AG04449 (cell line): ENCODE measurements around the gene EIF2AK3.
A peak's percentile ranks its signal among the peaks of the same experiment; 100 is the strongest.
"Not testable (repeated sequence)": the region's sequence is repeated elsewhere in the genome, so short reads cannot be mapped to it uniquely, and the experiment has no call there.

Source experiments
- CTCF ChIA-PET: fragments of 350-600 bp; formaldehyde crosslinking; extraction: SDS; loops from one replicate; lab custom pipeline; 2021; ENCODE audit warnings: antibody characterized with exemption; lab: Yijun Ruan, JAX
- POLR2A ChIA-PET: fragments of 400-600, 350-600 bp; formaldehyde crosslinking; extraction: SDS; loops from one replicate; lab custom pipeline; 2020; ENCODE audit warnings: antibody characterized with exemption, inconsistent platforms; lab: Yijun Ruan, JAX
- DNase-seq: peaks from one replicate; pipeline ENCODE4 v3.0.0-alpha.2; 2010; ENCODE audit warnings: low read depth, low spot score
- H3K4me3 ChIP-seq: 2 replicates; pipeline ENCODE4 v1.5.1; 2011; ENCODE audit warnings: low read depth, mild to moderate bottlenecking, control low read depth, low read length
- TF ChIP-seq, protein P1 (sequence below): IDR thresholded peaks from one replicate; pipeline ENCODE4 v1.5.1; 2011; ENCODE audit warnings: mild to moderate bottlenecking, moderate library complexity, low read length, control low read depth, inconsistent platforms; ENCODE audit not compliant: insufficient read depth; ENCODE audit errors: missing control alignments

Gene EIF2AK3

DNA sequence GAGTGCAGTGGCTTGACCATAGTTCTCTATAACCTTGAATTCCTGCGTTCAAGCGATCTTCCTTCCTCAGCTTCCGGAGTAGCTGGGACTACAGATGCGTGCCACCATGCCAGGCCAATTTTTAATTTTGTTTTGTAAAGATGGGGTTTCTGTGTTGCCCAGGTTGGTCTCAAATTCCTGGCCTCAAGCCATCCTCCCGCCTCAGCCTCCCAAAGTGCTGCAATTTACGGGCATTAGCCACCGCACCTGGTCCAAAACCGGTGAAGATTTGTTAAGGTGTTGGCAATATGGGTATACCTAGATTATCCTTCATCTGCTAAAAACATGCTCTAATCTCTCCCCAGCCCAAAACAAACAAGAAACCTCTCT, 1.3 kb upstream of the EIF2AK3 start:
- no peak for DNase-seq
- peak overlapping the region; percentile 88 for H3K4me3 ChIP-seq
- ChIA-PET POLR2A (interaction anchor here (0.8 to 1.5 kb wide), 4 partner anchors 16 to 30 kb away, joined by 4 to 7 read pairs (median 4); no protein-coding TSS in a partner anchor), CTCF (interaction anchor here (1.2 kb wide), 2 partner anchors 38 to 63 kb away, joined by 3 read pairs; no protein-coding TSS in a partner anchor)
- TF ChIP-seq, protein P1, sequence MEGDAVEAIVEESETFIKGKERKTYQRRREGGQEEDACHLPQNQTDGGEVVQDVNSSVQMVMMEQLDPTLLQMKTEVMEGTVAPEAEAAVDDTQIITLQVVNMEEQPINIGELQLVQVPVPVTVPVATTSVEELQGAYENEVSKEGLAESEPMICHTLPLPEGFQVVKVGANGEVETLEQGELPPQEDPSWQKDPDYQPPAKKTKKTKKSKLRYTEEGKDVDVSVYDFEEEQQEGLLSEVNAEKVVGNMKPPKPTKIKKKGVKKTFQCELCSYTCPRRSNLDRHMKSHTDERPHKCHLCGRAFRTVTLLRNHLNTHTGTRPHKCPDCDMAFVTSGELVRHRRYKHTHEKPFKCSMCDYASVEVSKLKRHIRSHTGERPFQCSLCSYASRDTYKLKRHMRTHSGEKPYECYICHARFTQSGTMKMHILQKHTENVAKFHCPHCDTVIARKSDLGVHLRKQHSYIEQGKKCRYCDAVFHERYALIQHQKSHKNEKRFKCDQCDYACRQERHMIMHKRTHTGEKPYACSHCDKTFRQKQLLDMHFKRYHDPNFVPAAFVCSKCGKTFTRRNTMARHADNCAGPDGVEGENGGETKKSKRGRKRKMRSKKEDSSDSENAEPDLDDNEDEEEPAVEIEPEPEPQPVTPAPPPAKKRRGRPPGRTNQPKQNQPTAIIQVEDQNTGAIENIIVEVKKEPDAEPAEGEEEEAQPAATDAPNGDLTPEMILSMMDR, result no peak

DNA sequence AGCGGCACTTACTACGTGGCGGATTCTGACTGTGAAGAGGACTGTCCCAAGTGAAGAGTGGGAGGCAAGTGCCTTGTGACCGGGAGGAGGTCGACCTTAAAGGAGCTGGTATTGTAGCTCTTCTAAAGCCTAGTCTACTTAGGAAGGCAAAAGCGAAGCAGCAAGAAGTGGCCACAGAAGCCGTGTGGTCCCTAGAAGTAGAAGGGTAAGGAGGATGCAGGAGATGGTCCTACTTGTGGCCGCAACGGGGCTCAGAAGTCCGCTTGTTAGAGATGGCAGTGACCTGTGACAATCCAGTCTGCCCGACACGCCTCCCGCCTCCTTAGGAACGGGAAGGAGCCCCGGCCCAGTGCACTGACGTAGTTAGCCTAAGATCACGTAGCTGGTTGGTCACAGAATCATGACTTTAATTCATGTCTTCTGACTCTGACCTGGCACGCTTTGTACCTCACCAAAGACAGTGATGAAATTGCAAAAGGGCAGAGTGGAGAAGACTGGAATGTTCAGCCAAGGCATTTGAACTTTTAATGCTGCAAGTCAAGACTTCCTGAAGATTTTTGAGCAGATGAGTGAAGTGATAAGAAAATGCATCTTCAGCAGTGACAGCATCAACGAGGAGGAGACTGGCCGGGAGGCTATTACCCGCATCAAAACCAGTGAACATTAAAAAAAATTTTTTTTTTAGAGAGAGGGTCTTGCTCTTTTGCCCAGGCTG, 749 bp upstream of the EIF2AK3 start:
- H3K4me3 ChIP-seq, result peak overlapping the region; percentile 88
- CTCF ChIA-PET, result interaction anchor here (0.6 to 1.4 kb wide), 5 partner anchors 28 to 1227 kb away, joined by 3 to 4 read pairs (median 3); no protein-coding TSS in a partner anchor
- DNase-seq, result peak; percentile 91
- POLR2A ChIA-PET, result interaction anchor here (0.8 to 1.5 kb wide), 5 partner anchors 9 to 31 kb away, joined by 3 to 7 read pairs (median 4); no protein-coding TSS in a partner anchor
- TF ChIP-seq, protein P1, result no peak

DNA sequence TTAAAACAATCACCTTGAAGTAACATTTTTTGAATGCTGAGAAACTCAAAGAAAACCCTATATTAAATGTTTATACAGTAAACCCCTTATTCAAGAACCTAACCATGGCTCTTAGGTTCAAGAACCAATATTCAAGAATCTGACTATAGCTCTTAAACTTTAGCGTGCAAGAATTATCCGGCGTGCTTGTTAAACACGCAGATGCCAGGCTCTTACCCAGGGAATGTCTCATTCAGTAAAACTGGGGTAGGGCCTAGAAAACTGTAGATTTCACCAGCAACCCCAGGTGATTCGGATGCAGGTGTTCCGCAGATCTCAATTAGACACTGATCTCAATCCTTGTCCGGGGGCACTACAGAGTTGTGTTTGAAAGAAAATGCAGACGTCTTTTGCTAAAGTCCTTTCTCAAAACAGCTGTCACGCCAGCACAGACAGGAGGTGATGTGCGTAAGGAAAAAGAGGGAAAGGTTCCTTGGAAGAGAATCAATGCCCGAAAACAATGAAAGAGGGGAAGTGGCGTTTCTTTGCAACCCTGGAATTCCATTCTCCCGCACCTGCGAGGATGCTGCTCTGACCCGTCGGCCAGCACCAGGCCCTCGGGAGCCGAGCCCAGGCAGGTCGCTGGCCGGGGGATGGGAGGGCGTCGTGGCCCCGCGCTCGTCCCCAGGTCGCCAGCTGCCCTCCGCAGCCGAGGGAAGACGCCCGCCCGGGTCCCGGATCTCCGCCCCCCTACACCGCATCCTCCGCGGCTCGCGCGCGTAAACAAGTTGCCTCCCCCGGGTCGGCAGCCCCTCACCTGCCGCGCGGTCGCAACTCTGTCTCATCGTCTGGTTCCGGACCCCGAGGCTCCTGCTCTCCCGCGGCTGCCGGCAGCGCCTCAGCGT, 851 bp downstream of the EIF2AK3 start:
- CTCF ChIA-PET, result interaction anchor here (0.7 to 1.8 kb wide), 7 partner anchors 14 to 46 kb away, joined by 3 to 5 read pairs (median 3); no protein-coding TSS in a partner anchor
- no peak for DNase-seq
- peak overlapping the region; percentile 100 for H3K4me3 ChIP-seq
- POLR2A ChIA-PET, result no interaction called here
- TF ChIP-seq, protein P1, result no peak

DNA sequence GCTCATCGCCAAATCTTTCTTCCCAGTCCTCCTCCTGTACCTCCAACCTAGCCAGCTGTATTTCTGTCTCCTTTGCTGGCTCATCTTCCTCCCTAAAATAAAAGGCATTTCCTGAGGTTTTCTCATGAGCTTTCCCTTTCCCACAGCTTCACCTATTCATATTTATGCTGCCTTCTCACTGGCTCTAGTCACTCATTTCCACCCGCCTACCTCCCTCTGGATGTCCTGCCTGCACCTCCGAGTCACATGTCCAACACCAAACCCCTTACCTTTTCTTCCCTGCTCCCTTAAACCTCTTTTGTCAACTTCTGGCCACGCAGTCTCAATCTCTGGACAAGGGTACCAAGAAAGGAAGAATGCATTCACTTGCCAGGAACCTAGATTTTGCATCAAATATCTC, 2.8 kb downstream of the EIF2AK3 start:
- ChIA-PET CTCF (no interaction called here), POLR2A (no interaction called here)
- TF ChIP-seq, protein P1, result no peak
- no peak for DNase-seq
- H3K4me3 ChIP-seq, result no peak overlapping the region

DNA sequence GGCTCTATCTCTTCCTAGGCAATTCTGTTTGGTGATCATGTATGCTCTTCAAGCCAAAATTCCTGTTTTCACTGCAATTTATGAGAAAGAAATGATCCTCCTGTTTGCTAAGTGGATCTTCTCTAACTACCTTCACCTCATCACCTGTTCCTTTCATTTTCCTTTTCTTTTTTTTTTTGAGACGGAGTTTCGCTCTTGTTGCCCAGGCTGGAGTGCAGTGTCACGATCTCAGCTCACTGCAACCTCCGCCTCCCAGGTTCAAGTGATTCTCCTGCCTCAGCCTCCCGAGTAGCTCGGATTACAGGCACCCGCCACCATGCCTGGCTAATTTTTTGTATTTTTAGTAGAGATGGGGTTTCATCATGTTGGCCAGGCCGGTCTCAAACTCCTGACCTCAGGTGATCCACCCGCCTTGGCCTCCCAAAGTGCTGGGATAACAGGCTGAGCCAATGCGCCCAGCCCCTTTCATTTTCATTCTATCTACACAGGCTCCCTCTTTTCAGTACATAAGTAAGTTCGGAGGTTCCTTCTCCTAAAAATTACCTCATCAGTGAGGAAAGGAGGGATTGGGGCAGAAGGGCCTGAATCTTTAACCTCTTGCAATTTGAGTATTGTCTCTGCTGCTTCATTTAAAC, 3.3 kb downstream of the EIF2AK3 start:
- POLR2A ChIA-PET, CTCF ChIA-PET: not testable (repeated sequence)

DNA sequence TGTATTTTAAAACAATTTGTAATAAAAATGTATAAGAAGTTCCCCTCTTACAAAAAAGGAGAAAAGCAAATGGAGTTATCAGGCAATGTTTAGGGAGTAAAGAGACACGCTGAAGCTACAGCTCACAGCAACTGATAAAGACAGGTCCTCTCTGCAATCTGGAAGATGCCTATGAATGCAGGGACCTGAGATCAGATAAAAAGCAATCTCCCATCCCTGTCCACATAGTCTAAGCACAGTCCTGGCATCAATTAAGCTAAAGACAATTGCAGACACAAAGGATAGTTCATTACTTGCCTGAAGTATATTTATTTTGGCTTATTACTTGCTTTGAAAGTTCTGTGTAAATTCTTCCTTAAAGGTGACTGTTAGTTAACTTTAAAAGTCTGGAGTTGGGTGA, 5.0 kb downstream of the EIF2AK3 start:
- DNase-seq, result no peak
- no peak overlapping the region for H3K4me3 ChIP-seq
- ChIA-PET CTCF (interaction anchor here (0.9 to 2.4 kb wide), 7 partner anchors 13 to 50 kb away, joined by 3 to 7 read pairs (median 4); no protein-coding TSS in a partner anchor), POLR2A (interaction anchor here (0.7 kb wide), 1 partner anchor 47 kb away, joined by 3 read pairs; no protein-coding TSS in a partner anchor)
- TF ChIP-seq, protein P1, result no peak

More for the DNA sequence above, 3.3 kb downstream of the EIF2AK3 start:
- not testable (repeated sequence) for DNase-seq, H3K4me3 ChIP-seq
